Neural progenitor cell (in vitro differentiated cells): ENCODE results near the gene VWA5A. TPM values are rescaled to one million over a fixed set of nuclear protein-coding genes. Genes with fewer than 3 reads are reported as not detected.

ENCODE experiments used
- DNase-seq: peaks from one replicate; pipeline ENCODE4 v3.0.0-alpha.2; 2016; ENCODE audit warnings: low spot score
- H2AFZ ChIP-seq: fragments of 200-600 bp; sonication (generic); replicated peaks from 2 replicates; pipeline ENCODE4 v1.6.1; 2016; ENCODE audit warnings: antibody characterized with exemption
- H3F3A ChIP-seq: fragments of 200-600 bp; sonication (generic); 2 replicates; pipeline ENCODE4 v1.6.1; 2016; ENCODE audit warnings: antibody characterized with exemption, low read depth
- H3K27ac ChIP-seq: fragments of 200-600 bp; sonication (generic); 2 replicates; pipeline ENCODE4 v1.5.1; 2016; ENCODE audit warnings: mild to moderate bottlenecking
- H3K27me3 ChIP-seq: fragments of 200-600 bp; sonication (generic); 2 replicates; pipeline ENCODE4 v1.6.1; 2016; ENCODE audit warnings: mild to moderate bottlenecking, moderate library complexity
- H3K36me3 ChIP-seq: fragments of 200-600 bp; sonication (generic); 2 replicates; pipeline ENCODE4 v1.5.1; 2016
- H3K4me1 ChIP-seq: fragments of 200-600 bp; sonication (generic); 2 replicates; pipeline ENCODE4 v1.6.1; 2016; ENCODE audit warnings: mixed run types
- H3K4me2 ChIP-seq: fragments of 200-600 bp; sonication (generic); 2 replicates; pipeline ENCODE4 v1.6.1; 2016
- H3K4me3 ChIP-seq: fragments of 200-600 bp; sonication (generic); 2 replicates; pipeline ENCODE4 v1.5.1; 2016
- H3K79me2 ChIP-seq: fragments of 200-600 bp; sonication (generic); 2 replicates; pipeline ENCODE4 v1.6.1; 2016; ENCODE audit warnings: low read depth
- H3K9ac ChIP-seq: fragments of 200-600 bp; sonication (generic); 2 replicates; pipeline ENCODE4 v1.6.1; 2016
- H3K9me3 ChIP-seq: fragments of 200-600 bp; sonication (generic); 2 replicates; pipeline ENCODE4 v1.5.1; 2016; ENCODE audit warnings: low read depth
- H4K20me1 ChIP-seq: fragments of 200-600 bp; sonication (generic); 2 replicates; pipeline ENCODE4 v1.6.1; 2016; ENCODE audit warnings: low read depth
- H3K27ac Mint-ChIP-seq: 3 replicates; pipeline ENCODE4 v1.8.0; 2021; ENCODE audit warnings: mixed read lengths
- H3K27me3 Mint-ChIP-seq: 2 replicates; pipeline ENCODE4 v1.8.0; 2022; ENCODE audit warnings: low read depth, mild to moderate bottlenecking, inconsistent platforms, moderate library complexity, mixed read lengths; ENCODE audit not compliant: insufficient read depth
- H3K36me3 Mint-ChIP-seq: 3 replicates; pipeline ENCODE4 v1.8.0; 2021; ENCODE audit warnings: mixed read lengths
- H3K4me1 Mint-ChIP-seq: 3 replicates; pipeline ENCODE4 v1.8.0; 2021; ENCODE audit warnings: mixed read lengths
- H3K4me3 Mint-ChIP-seq: 3 replicates; pipeline ENCODE4 v1.8.0; 2021; ENCODE audit warnings: mild to moderate bottlenecking, moderate library complexity, mixed read lengths
- H3K9me3 Mint-ChIP-seq: 3 replicates; pipeline ENCODE4 v1.8.0; 2020; ENCODE audit warnings: mixed read lengths
- EZH2 ChIP-seq: fragments of 200-600 bp; sonication (generic); IDR thresholded peaks from 2 replicates; pipeline ENCODE4 v1.6.1; 2017; ENCODE audit warnings: antibody characterized with exemption, mild to moderate bottlenecking, moderate library complexity
- EZH2phosphoT487 ChIP-seq: fragments of 200-600 bp; sonication (generic); IDR thresholded peaks from 2 replicates; pipeline ENCODE4 v1.6.1; 2017; ENCODE audit warnings: antibody characterized with exemption
- total RNA-seq: library from RNA; depleted of rRNA; stranded (reverse); fragments of >200 nt; gene quantifications from 2 replicates; pipeline ENCODE4 v1.2.3, GENCODE V29; 2015; ENCODE audit warnings: low replicate concordance
- TF ChIP-seq, protein P1 (sequence below): fragments of 200-600 bp; sonication (generic); IDR thresholded peaks from 2 replicates; pipeline ENCODE4 v1.5.1; 2017; ENCODE audit warnings: antibody characterized with exemption, mild to moderate bottlenecking

Gene VWA5A
- total RNA-seq, 1 donor from 2014 or later, result 24.5 TPM

DNA sequence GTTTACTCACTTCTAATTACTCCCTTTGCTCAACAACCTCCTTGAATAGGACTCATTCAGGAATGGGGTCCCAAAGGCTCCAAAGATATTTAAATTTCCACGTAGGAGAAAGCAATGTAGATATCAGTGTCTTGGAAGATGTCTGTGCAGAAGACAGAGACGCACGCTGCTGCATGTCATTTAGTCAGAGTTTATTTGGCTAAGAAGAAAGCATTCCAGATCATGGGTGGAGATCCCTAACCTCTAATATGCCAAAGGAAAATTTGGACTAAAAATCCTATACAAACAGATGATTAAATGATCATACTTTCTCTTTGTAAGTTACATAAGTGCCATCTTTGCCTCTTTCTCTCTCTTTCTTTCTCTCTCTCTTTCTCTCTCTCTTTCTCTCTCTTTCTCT is 67.8 kb downstream of the VWA5A start, which contains the start of gene OR10D3:
TSS of gene OR10D3 (plus strand) at position 278 of the 400 bp plus-strand sequence. CDS start 1,925 bp downstream, outside the sequence.
- Histone ChIP-seq H3K27me3 (no peaks in the 10 kb centered on the region), H3K36me3 (no peaks in the 10 kb centered on the region), H3K4me3 (no peak within 1 kb of the TSS), H2AFZ (no peak within 1 kb of the TSS), H3K27ac (no peak within 1 kb of the TSS), H4K20me1 (no peaks in the 10 kb centered on the region), H3K4me1 (no peaks in the 10 kb centered on the region), H3K9me3 (no peaks in the 10 kb centered on the region), H3K4me2 (no peak within 1 kb of the TSS), H3K9ac (no peak within 1 kb of the TSS), H3F3A (no peaks in the 10 kb centered on the region), H3K79me2 (no peaks in the 10 kb centered on the region)
- H3K9me3 Mint-ChIP-seq, result no peaks in the 10 kb centered on the region
- no peak for TF ChIP-seq EZH2phosphoT487
- TF ChIP-seq, protein P1, sequence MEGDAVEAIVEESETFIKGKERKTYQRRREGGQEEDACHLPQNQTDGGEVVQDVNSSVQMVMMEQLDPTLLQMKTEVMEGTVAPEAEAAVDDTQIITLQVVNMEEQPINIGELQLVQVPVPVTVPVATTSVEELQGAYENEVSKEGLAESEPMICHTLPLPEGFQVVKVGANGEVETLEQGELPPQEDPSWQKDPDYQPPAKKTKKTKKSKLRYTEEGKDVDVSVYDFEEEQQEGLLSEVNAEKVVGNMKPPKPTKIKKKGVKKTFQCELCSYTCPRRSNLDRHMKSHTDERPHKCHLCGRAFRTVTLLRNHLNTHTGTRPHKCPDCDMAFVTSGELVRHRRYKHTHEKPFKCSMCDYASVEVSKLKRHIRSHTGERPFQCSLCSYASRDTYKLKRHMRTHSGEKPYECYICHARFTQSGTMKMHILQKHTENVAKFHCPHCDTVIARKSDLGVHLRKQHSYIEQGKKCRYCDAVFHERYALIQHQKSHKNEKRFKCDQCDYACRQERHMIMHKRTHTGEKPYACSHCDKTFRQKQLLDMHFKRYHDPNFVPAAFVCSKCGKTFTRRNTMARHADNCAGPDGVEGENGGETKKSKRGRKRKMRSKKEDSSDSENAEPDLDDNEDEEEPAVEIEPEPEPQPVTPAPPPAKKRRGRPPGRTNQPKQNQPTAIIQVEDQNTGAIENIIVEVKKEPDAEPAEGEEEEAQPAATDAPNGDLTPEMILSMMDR, result no peak
- no peak for TF ChIP-seq EZH2
- H3K36me3 Mint-ChIP-seq, result no peaks in the 10 kb centered on the region
- no peaks in the 10 kb centered on the region for H3K4me1 Mint-ChIP-seq
- no peak within 1 kb of the TSS for H3K4me3 Mint-ChIP-seq
- no peak within 1 kb of the TSS for H3K27ac Mint-ChIP-seq
- H3K27me3 Mint-ChIP-seq, result no peaks in the 10 kb centered on the region
- DNase-seq, result no peak

DNA sequence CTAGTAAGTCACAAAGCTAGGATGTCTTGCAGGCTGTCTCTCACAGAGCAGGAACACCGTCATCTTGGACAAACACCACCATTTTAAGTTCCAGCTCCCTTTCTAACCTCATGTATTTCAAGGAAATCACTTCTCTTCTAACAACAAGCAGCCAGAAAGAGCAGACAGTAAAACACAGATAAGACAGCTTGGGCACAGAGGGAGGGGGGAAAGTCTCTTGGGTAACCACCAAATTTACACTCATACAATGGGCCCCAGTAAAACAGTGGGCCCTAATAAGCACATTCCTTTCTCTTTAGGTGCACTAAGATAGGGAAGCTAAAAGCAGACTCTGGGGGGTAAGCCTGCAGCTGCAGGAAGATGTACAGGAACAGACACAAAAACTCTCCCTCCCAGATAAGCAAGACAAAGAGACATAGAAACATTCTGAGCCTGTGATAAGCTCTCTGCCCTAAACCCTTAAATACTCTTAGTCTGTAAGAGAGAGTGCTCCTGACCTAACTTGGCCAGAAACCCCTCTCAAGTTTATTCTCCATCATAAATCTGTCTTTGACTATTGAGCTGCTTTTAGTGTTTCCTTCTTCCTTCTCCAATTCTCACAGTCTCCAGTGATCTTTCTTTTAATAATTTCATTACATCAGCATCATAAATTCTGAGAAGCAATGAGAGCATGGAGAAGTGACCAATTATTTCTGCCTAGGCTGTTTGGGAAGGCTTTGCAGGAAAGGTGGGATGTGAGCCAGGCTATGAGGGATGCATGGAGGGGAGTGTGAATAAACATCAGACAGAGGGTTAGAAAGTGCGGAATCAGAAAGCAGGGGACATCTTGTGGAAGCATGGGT is 75.3 kb downstream of the VWA5A start:
- H3K4me1 ChIP-seq, result peaks cover 50% of the 10 kb centered on the region
- peak overlapping the region; percentile 78 for H3K27ac Mint-ChIP-seq
- H3K9me3 ChIP-seq, result no peaks in the 10 kb centered on the region
- H3K4me3 ChIP-seq, result peak overlapping the region; percentile 18
- no peak overlapping the region for H3K9ac ChIP-seq
- no peaks in the 10 kb centered on the region for H3K27me3 ChIP-seq
- H3K4me2 ChIP-seq, result peak overlapping the region; percentile 68
- H3F3A ChIP-seq, result peaks cover 28% of the 10 kb centered on the region
- H3K4me1 Mint-ChIP-seq, result peaks cover 15% of the 10 kb centered on the region
- H4K20me1 ChIP-seq, result no peaks in the 10 kb centered on the region
- H3K36me3 ChIP-seq, result no peaks in the 10 kb centered on the region
- H3K9me3 Mint-ChIP-seq, result no peaks in the 10 kb centered on the region
- no peaks in the 10 kb centered on the region for H3K27me3 Mint-ChIP-seq
- peak overlapping the region; percentile 77 for H3K27ac ChIP-seq
- TF ChIP-seq, protein P1, result no peak
- no peaks in the 10 kb centered on the region for H3K36me3 Mint-ChIP-seq
- no peaks in the 10 kb centered on the region for H3K79me2 ChIP-seq
- peak overlapping the region; percentile 65 for H2AFZ ChIP-seq
- no peak overlapping the region for H3K4me3 Mint-ChIP-seq
- DNase-seq, result peak; percentile 61

DNA sequence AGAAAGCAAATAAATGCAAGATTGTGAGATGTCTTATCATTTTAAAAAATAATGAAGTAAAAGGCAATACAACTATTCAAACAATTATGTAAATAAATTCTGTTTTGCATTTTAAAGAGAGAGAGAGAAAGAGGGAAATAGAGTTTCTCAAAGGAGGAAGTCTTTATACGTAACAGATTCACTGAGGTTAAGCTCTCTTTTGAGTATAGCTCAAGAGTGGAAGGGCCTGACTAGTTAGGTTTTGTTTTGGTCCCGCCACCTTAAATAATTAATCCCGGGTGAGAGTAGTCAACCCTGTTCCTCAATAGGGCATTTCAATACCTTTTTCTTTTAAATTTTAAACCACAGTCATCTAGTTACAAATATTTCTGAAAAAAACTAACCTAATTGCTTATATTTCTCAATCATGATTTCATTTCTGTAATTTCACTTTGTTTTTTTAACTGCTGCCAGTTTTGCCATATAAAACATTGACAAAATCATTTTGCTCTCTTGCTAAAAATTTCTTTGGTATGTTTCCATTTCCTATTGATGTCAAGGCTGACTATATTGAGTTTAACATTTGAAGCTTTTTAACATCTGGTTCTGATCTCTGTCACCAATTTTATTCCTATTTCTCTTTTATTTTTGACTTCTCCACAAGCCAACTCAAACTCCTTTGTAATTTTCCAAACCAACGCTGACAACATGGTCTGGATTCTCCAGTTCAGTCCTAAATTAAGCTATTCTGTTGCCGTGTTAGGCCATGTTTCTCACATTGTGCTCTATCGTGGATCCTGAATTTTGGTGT is 78.2 kb downstream of the VWA5A start:
- Mint-ChIP-seq H3K27me3 (no peaks in the 10 kb centered on the region), H3K4me1 (peaks cover 15% of the 10 kb centered on the region), H3K36me3 (no peaks in the 10 kb centered on the region), H3K27ac (no peak overlapping the region), H3K9me3 (no peaks in the 10 kb centered on the region), H3K4me3 (no peak overlapping the region)
- Histone ChIP-seq H3K9ac (no peak overlapping the region), H3F3A (peaks cover 28% of the 10 kb centered on the region), H3K4me2 (peak overlapping the region; percentile 31), H3K79me2 (no peaks in the 10 kb centered on the region), H3K27me3 (no peaks in the 10 kb centered on the region), H3K36me3 (no peaks in the 10 kb centered on the region), H3K27ac (no peak overlapping the region), H3K4me3 (no peak overlapping the region), H4K20me1 (no peaks in the 10 kb centered on the region), H3K4me1 (peaks cover 47% of the 10 kb centered on the region), H2AFZ (no peak overlapping the region), H3K9me3 (no peaks in the 10 kb centered on the region)
- no peak for TF ChIP-seq EZH2
- TF ChIP-seq, protein P1, result no peak
- TF ChIP-seq EZH2phosphoT487, result no peak
- DNase-seq, result peak; percentile 34
